Measurements from ENCODE around the gene TIGD7. TPM values are rescaled to one million over a fixed set of nuclear protein-coding genes. Genes with fewer than 3 reads are reported as not detected.

TIGD7 gene
- polyA plus RNA-seq, 2 of the 4 experiments (the other 2 are of a cell fraction), result 1.8 to 4.3 TPM

GRCh38 chr16:3249020-3249419 lies 56.2 kb downstream of the TIGD7 start:
- WGBS (ENCODE audit: missing lambda C conversion rate), result 22% methylated on average over 1 of the region's 1 CpG
- no peak for ATAC-seq
- no peak for TF ChIP-seq CTCF (IDR thresholded peaks at IDR 0.05)
- TF ChIP-seq RCOR1 (IDR thresholded peaks at IDR 0.05; ENCODE audit: low read depth, low read length), result no peak
- TF ChIP-seq GATA3 (IDR thresholded peaks at IDR 0.05; ENCODE audit: borderline replicate concordance), result no peak
- TF ChIP-seq ZSCAN20 (CRISPR knock-in tag; IDR thresholded peaks at IDR 0.05), result no peak
- TF ChIP-seq KDM1A (IDR thresholded peaks at IDR 0.05; ENCODE audit: low read depth), result no peak
- no peak for TF ChIP-seq CEBPB (IDR thresholded peaks at IDR 0.05)
- no peak for TF ChIP-seq MAFK (IDR thresholded peaks at IDR 0.05; ENCODE audit: partially characterized antibody)
- no peak for TF ChIP-seq ATOH8 (CRISPR knock-in tag; IDR thresholded peaks at IDR 0.05; ENCODE audit: low read depth)
- TF ChIP-seq ELK1 (IDR thresholded peaks at IDR 0.05; ENCODE audit: low read depth, low read length), result no peak
- TF ChIP-seq FOSB (CRISPR knock-in tag; IDR thresholded peaks at IDR 0.05), result no peak
- no peak for TF ChIP-seq NPAS2 (CRISPR knock-in tag; IDR thresholded peaks at IDR 0.05; ENCODE audit: borderline replicate concordance)
- no peak for TF ChIP-seq ZC3H11A (IDR thresholded peaks at IDR 0.05)
- TF ChIP-seq BHLHE40 (IDR thresholded peaks at IDR 0.05; ENCODE audit: low read depth, low read length), result no peak
- TF ChIP-seq SMC3 (IDR thresholded peaks at IDR 0.05), result no peak
- no peak for TF ChIP-seq RAD21 (conservative IDR thresholded peaks at IDR 0.05 in 1 of 2, IDR thresholded peaks at IDR 0.05 in 1 of 2)
- no peak for TF ChIP-seq PBX3 (IDR thresholded peaks at IDR 0.05)
- TF ChIP-seq KDM5A (IDR thresholded peaks at IDR 0.05), result no peak
- TF ChIP-seq PHF8 (IDR thresholded peaks at IDR 0.05; ENCODE audit: borderline replicate concordance, low read depth), result no peak
- DNase-seq (ENCODE audit: low read depth in 1 of 2, low spot score in 1 of 2), result no peak
- Histone ChIP-seq H3K4me1 (no peaks in the 10 kb centered on the region), H3K9me3 (no peaks in the 10 kb centered on the region), H3K4me3 (no peak overlapping the region), H3K27ac (no peak overlapping the region), H3K4me2 (no peak overlapping the region)
- ChIA-PET POLR2A (no interaction called here), CTCF (interaction anchor here (2.1 kb wide), 1 partner anchor 14 kb away, joined by 5 read pairs; no protein-coding TSS in a partner anchor)
- no peak for FAIRE-seq

Other genes with a start within 250 kb of the TIGD7 start
- gene IL32, start 239.8 kb downstream of the TIGD7 start, polyA plus RNA-seq (2011; rRNA removed), result 8.9 and 12.4 TPM in 2 replicates
- 18.8 to 32.0 TPM (median 20.2 TPM) in 3 replicates for gene IL32, start 239.8 kb downstream of the TIGD7 start, polyA plus RNA-seq (2017; fragmentation: RNase III; extraction: RNeasy Plus Mini Kit Qiagen cat#74134 plus additional on column Dnase treatment)
- gene ZSCAN10, start 206.1 kb downstream of the TIGD7 start, polyA plus RNA-seq (2011; rRNA removed), result 0.08 and 0.09 TPM in 2 replicates
- not detected in 3 replicates for gene ZSCAN10, start 206.1 kb downstream of the TIGD7 start, polyA plus RNA-seq (2017; fragmentation: RNase III; extraction: RNeasy Plus Mini Kit Qiagen cat#74134 plus additional on column Dnase treatment)
- 3.1 and 4.3 TPM in 2 replicates for gene ZNF205, start 192.8 kb downstream of the TIGD7 start, polyA plus RNA-seq (2011; rRNA removed)
- gene ZNF205, start 192.8 kb downstream of the TIGD7 start, polyA plus RNA-seq (2017; fragmentation: RNase III; extraction: RNeasy Plus Mini Kit Qiagen cat#74134 plus additional on column Dnase treatment), result 8.5 to 9.6 TPM (median 9.2 TPM) in 3 replicates
- 0.72 and 1.8 TPM in 2 replicates for gene ZNF213, start 170.4 kb downstream of the TIGD7 start, polyA plus RNA-seq (2011; rRNA removed)
- 5.9 to 6.2 TPM (median 6.1 TPM) in 3 replicates for gene ZNF213, start 170.4 kb downstream of the TIGD7 start, polyA plus RNA-seq (2017; fragmentation: RNase III; extraction: RNeasy Plus Mini Kit Qiagen cat#74134 plus additional on column Dnase treatment)
- gene OR1F1, start 117.2 kb downstream of the TIGD7 start, polyA plus RNA-seq (2011; rRNA removed), result 1.3 and 1.6 TPM in 2 replicates
- gene OR1F1, start 117.2 kb downstream of the TIGD7 start, polyA plus RNA-seq (2017; fragmentation: RNase III; extraction: RNeasy Plus Mini Kit Qiagen cat#74134 plus additional on column Dnase treatment), result 0.20 to 0.34 TPM (median 0.31 TPM) in 3 replicates
- gene ZNF200, start 70.3 kb downstream of the TIGD7 start, polyA plus RNA-seq (2011; rRNA removed), result 7.4 and 7.5 TPM in 2 replicates
- 6.5 to 6.9 TPM (median 6.7 TPM) in 3 replicates for gene ZNF200, start 70.3 kb downstream of the TIGD7 start, polyA plus RNA-seq (2017; fragmentation: RNase III; extraction: RNeasy Plus Mini Kit Qiagen cat#74134 plus additional on column Dnase treatment)
- 0.04 TPM in 1 of 2 replicates, not detected in the other for gene MEFV, start 48.8 kb downstream of the TIGD7 start, polyA plus RNA-seq (2011; rRNA removed)
- gene MEFV, start 48.8 kb downstream of the TIGD7 start, polyA plus RNA-seq (2017; fragmentation: RNase III; extraction: RNeasy Plus Mini Kit Qiagen cat#74134 plus additional on column Dnase treatment), result not detected in 3 replicates
- gene ZNF263, start 21.9 kb downstream of the TIGD7 start, polyA plus RNA-seq (2011; rRNA removed), result 20.9 and 38.4 TPM in 2 replicates
- 24.3 to 24.8 TPM (median 24.4 TPM) in 3 replicates for gene ZNF263, start 21.9 kb downstream of the TIGD7 start, polyA plus RNA-seq (2017; fragmentation: RNase III; extraction: RNeasy Plus Mini Kit Qiagen cat#74134 plus additional on column Dnase treatment)
- 27.3 and 28.8 TPM in 2 replicates for gene ZNF75A, start 67 bp upstream of the TIGD7 start, polyA plus RNA-seq (2011; rRNA removed)
- gene ZNF75A, start 67 bp upstream of the TIGD7 start, polyA plus RNA-seq (2017; fragmentation: RNase III; extraction: RNeasy Plus Mini Kit Qiagen cat#74134 plus additional on column Dnase treatment), result 16.6 to 19.2 TPM (median 18.5 TPM) in 3 replicates
- gene OR2C1, start 50.5 kb upstream of the TIGD7 start, polyA plus RNA-seq (2011; rRNA removed), result not detected in 2 replicates
- gene OR2C1, start 50.5 kb upstream of the TIGD7 start, polyA plus RNA-seq (2017; fragmentation: RNase III; extraction: RNeasy Plus Mini Kit Qiagen cat#74134 plus additional on column Dnase treatment), result not detected in 3 replicates
- 29.4 and 33.0 TPM in 2 replicates for gene ZSCAN32, start 95.6 kb upstream of the TIGD7 start, polyA plus RNA-seq (2011; rRNA removed)
- 11.4 to 13.6 TPM (median 12.4 TPM) in 3 replicates for gene ZSCAN32, start 95.6 kb upstream of the TIGD7 start, polyA plus RNA-seq (2017; fragmentation: RNase III; extraction: RNeasy Plus Mini Kit Qiagen cat#74134 plus additional on column Dnase treatment)
- 15.8 and 16.4 TPM in 2 replicates for gene ZNF174, start 95.8 kb upstream of the TIGD7 start, polyA plus RNA-seq (2011; rRNA removed)
- gene ZNF174, start 95.8 kb upstream of the TIGD7 start, polyA plus RNA-seq (2017; fragmentation: RNase III; extraction: RNeasy Plus Mini Kit Qiagen cat#74134 plus additional on column Dnase treatment), result 9.1 to 10.4 TPM (median 9.5 TPM) in 3 replicates
- gene ZNF597, start 138.1 kb upstream of the TIGD7 start, polyA plus RNA-seq (2011; rRNA removed), result 1.9 TPM in 2 replicates
- 0.92 to 1.1 TPM (median 0.96 TPM) in 3 replicates for gene ZNF597, start 138.1 kb upstream of the TIGD7 start, polyA plus RNA-seq (2017; fragmentation: RNase III; extraction: RNeasy Plus Mini Kit Qiagen cat#74134 plus additional on column Dnase treatment)
- 34.8 and 41.6 TPM in 2 replicates for gene NAA60, start 138.2 kb upstream of the TIGD7 start, polyA plus RNA-seq (2011; rRNA removed)
- gene NAA60, start 138.2 kb upstream of the TIGD7 start, polyA plus RNA-seq (2017; fragmentation: RNase III; extraction: RNeasy Plus Mini Kit Qiagen cat#74134 plus additional on column Dnase treatment), result 42.5 to 45.3 TPM (median 43.9 TPM) in 3 replicates
- gene C16orf90, start 190.1 kb upstream of the TIGD7 start, polyA plus RNA-seq (2011; rRNA removed), result not detected in 2 replicates
- not detected in 3 replicates for gene C16orf90, start 190.1 kb upstream of the TIGD7 start, polyA plus RNA-seq (2017; fragmentation: RNase III; extraction: RNeasy Plus Mini Kit Qiagen cat#74134 plus additional on column Dnase treatment)
- 23.6 and 35.0 TPM in 2 replicates for gene CLUAP1, start 195.6 kb upstream of the TIGD7 start, polyA plus RNA-seq (2011; rRNA removed)
- gene CLUAP1, start 195.6 kb upstream of the TIGD7 start, polyA plus RNA-seq (2017; fragmentation: RNase III; extraction: RNeasy Plus Mini Kit Qiagen cat#74134 plus additional on column Dnase treatment), result 19.1 to 20.8 TPM (median 20.6 TPM) in 3 replicates